ENCODE measurements around the gene GRIK2.
"Not testable (repeated sequence)": the region's sequence is repeated elsewhere in the genome, so short reads cannot be mapped to it uniquely, and the experiment has no call there.

GRIK2 gene

DNA sequence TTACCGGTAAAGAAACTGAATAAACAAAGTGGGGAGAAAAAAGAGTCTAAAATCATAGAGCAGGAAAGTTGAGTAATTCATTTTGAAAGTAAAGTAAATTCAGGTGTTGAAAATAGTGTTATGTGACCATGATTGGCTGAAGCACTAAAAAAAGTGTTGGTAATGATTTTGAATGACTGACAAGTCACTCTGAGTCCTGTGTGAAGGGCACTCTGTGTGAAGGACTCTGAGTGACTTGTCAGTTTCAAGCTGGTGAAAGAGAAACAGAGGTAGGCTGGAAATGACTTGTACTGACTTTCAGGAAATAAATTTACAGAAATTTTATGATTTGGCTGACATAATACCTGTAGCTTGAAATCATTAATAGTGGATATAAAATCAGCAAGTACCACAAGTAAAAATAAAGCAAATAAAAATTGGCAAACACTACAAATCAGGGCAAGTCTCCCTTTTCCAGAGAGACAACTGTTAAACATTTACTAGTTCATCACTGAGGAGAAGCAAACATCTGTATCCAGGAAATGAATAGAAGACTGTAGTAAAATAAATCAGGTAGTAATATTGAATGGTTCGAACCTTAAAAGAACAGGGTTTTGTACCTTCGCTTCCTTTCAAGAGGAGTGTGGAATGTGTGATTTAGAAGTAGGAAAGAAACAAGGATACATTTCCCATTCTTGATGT, 630.6 kb downstream of the GRIK2 start:
- no peak for TF ChIP-seq ZNF274 (IDR thresholded peaks at IDR 0.05; ENCODE audit: low read depth, low read length)
- no peak overlapping the region for H3K4me3 ChIP-seq (ENCODE audit: low read length)

DNA sequence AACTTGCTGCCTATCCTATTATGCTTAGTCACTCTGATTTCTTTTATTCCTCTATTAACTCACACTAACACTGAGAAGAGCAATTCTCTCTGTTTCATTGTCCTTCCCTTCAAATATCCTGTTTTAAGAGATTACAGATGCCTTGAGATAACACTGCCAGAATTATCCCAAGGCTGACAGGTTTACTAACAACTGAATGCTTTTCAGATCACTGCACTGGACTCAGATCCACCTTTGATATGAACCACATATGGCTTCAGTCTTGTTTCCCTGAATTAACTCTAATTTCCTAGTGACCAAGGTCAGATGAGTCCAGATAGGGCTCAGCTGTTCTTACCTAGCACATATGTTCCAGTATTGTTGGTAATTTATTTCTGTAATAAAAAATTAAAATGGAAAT, 633.1 kb downstream of the GRIK2 start:
- TF ChIP-seq ZNF274 (IDR thresholded peaks at IDR 0.05; ENCODE audit: low read depth, low read length) = no peak
- H3K4me3 ChIP-seq (ENCODE audit: low read length) = no peak overlapping the region

DNA sequence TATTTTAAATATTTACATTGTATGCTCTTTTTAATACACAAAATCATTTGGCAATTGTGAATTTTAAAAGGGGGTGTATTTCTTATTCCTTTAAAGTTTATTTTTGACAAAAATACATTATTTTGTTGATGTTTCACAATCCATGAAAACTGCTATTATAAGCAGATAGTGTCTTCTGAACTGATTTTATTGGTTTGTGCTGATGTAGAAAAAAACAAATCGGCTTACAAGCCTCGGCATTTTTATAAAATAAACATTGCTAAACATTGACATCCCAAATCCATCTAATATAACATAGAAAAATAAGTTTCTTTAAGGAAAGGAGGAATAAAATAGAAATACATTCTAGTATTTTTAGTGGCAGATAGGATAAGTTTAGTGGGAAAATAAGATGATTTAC, 634.7 kb downstream of the GRIK2 start:
- no peak for TF ChIP-seq ZNF274 (IDR thresholded peaks at IDR 0.05; ENCODE audit: low read depth, low read length)
- H3K4me3 ChIP-seq (ENCODE audit: low read length) = no peak overlapping the region

DNA sequence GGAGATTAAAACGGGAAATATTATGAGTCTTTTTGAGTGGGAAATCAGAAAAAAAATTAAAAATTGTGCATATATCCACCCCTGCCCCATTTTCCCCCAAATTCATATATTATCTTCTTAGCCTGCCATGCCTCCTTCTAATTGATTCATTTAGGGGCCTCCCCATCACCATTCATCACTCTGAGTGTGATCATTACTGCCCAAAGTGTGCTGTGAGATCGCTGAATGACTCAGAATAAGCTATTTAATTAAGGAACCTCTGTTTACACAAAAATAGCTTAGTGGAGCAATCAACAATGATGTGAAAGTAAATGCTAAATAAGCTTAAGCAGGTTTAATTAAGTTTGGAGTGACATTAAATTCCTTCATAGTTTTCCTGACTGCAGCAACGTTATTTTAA, 645.5 kb downstream of the GRIK2 start:
- TF ChIP-seq ZNF274 (IDR thresholded peaks at IDR 0.05; ENCODE audit: low read depth, low read length) = no peak
- H3K4me3 ChIP-seq (ENCODE audit: low read length) = no peak overlapping the region

DNA sequence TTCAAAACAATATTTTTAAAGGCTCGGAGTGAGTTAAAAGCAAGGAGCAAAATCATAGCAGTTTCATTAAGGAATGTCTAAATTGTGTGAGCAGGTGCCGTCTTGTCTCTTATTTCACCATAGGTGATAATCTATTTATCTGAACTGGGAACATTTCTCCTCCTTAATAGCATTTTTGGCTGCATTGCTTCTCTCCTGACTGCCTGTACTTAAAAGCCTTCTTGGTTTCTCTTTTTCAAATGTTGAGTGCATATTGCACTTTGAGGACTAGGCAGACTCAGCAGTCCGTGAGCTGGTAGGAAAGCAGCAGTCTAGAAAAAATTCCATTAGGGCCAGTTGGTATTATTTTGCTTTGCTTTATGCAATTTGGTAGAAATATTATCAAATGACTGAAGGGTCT, 645.9 kb downstream of the GRIK2 start:
- no peak overlapping the region for H3K4me3 ChIP-seq (ENCODE audit: low read length)
- no peak for TF ChIP-seq ZNF274 (IDR thresholded peaks at IDR 0.05; ENCODE audit: low read depth, low read length)

DNA sequence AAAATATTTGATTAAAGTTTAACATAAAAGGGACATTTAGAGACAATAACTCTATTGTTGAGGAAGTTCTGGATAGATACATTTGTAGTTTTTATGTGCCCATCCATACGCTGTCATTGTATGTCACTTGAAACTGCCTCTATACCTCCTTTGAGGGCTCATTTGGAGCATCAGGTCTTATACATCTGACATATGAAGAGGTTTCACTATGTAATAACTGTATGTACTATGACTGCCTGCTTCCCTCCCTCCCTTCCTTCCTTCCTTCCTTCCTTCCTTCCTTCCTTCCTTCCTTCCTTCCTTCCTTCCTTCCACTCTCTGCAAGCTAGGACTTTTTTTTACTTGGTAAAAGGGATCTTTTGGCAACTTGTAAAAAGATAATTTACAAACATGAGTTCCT, 657.5 kb downstream of the GRIK2 start:
- TF ChIP-seq ZNF274 (IDR thresholded peaks at IDR 0.05; ENCODE audit: low read depth, low read length) = no peak
- H3K4me3 ChIP-seq (ENCODE audit: low read length) = no peak overlapping the region

DNA sequence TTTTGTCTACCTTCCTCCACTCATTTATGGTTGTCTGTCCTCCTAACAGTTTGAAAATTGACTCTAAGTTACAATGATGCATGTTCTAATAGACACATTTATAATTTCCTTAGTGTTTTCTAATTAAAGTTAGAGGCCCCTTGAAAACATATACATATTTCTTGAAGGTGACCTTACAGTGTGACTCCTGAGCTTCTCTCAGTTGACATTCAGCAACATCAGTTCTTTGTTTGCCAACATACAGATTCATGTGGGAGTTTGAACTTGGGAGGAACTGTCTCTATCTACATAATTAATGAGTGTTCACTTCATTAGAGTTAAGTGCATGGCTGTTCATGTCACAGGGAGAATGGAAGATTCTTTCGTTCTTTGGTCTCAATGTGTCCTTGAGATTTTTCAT, 658.2 kb downstream of the GRIK2 start:
- TF ChIP-seq ZNF274 (IDR thresholded peaks at IDR 0.05; ENCODE audit: low read depth, low read length) = no peak
- H3K4me3 ChIP-seq (ENCODE audit: low read length) = no peak overlapping the region

DNA sequence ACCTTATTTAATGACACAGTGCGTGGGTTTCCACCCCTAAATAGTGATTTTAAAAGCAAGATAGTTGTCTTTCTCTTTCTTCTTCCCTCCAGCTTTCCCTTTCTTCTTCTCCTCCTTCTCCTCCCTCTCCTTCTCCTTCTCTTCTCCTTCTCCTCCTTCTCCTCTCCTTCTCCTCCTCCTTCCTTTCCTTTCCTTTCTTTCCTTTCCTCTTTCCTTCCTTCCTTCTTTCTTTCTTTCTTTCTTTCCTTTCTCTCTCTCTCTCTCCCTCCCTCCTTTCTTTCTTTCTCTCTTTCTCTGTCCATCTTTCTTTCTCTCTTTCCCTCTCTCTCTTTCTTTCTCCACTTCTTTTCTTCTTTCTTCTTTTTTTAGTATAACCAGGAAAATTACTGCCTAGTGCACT, 670.6 kb downstream of the GRIK2 start:
- TF ChIP-seq ZNF274 (IDR thresholded peaks at IDR 0.05; ENCODE audit: low read depth, low read length) = no peak
- H3K4me3 ChIP-seq (ENCODE audit: low read length) = no peak overlapping the region

DNA sequence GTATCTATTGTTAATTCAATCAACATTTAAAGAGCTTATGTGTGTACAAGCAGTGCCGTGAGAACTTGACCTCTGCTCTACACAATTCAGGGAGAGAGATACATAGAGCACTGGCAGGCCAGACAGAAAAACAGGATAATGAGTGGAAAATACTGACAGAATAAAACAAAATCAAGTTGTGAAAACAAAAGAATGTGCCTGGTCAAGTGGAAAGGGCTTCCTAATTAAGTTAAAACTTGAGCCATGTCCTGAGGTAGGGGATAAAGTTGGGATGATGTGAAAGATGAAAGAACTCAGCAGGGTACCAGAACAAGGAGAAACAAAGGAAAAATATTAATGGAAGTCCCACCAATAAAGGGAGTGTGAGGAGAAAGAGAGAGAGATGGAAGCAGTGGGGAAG, 672.8 kb downstream of the GRIK2 start:
- H3K4me3 ChIP-seq (ENCODE audit: low read length) = no peak overlapping the region
- no peak for TF ChIP-seq ZNF274 (IDR thresholded peaks at IDR 0.05; ENCODE audit: low read depth, low read length)

DNA sequence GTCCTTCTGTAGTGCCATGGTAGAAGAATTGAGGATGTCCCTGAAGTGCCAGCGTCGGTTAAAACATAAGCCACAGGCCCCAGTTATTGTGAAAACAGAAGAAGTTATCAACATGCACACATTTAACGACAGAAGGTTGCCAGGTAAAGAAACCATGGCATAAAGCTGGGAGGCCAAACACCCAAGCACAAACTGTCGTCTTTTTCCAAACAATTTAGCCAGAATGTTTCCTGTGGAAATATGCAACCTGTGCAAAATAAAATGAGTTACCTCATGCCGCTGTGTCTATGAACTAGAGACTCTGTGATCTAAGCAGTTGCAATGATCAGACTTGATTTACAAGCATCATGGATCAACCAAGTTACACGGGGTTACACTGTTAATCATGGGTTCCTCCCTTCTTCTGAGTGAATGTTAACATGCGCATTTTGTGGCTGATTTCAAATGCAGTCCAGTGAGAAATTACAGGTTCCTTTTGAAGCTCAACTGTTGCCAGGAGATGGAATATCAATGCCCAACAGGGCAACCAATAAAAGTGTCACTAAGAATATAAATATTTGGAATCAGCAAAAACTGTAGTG, 674.9 kb downstream of the GRIK2 start:
- H3K4me3 ChIP-seq (ENCODE audit: low read length) = no peak overlapping the region
- no peak for TF ChIP-seq ZNF274 (IDR thresholded peaks at IDR 0.05; ENCODE audit: low read depth, low read length)

DNA sequence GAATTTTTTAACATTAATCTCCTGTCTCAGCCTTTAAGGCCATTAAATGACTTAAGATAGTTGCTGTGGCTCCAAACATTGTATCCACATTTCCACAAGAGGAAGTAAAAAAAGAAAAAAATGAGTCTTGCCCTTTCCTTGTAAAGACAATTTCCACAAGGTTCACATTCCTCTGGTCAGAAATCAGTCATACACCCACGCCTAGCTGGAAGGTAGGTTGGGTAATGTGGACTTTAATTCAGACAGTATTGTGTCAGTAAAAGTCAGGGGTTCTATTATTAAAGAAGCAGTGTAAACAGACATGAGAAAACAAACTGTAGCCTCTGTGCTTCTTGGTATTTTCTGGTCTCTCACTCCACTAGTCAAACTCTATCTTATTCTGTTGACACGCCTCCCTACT, 682.0 kb downstream of the GRIK2 start:
- H3K4me3 ChIP-seq (ENCODE audit: low read length) = no peak overlapping the region
- TF ChIP-seq ZNF274 (IDR thresholded peaks at IDR 0.05; ENCODE audit: low read depth, low read length) = no peak

DNA sequence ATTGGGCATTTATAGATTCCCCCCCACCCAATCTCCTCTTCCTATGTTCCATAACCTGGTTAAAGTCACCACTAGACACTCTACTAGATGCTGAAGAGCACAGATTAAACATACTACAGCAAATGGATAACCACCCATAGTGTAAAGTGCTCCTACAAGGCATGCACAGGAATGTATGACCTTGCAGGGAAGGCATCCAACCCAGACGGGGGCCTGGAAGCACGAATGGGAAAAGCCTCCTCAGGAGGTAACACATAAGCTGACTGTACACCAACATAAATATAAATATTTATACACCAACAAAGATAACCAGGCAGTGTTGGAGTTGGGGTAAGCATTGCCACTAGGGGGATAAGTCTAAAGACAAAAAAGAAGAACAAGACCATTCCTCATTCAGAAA, 691.7 kb downstream of the GRIK2 start:
- TF ChIP-seq ZNF274 (IDR thresholded peaks at IDR 0.05; ENCODE audit: low read depth, low read length) = no peak
- no peak overlapping the region for H3K4me3 ChIP-seq (ENCODE audit: low read length)

DNA sequence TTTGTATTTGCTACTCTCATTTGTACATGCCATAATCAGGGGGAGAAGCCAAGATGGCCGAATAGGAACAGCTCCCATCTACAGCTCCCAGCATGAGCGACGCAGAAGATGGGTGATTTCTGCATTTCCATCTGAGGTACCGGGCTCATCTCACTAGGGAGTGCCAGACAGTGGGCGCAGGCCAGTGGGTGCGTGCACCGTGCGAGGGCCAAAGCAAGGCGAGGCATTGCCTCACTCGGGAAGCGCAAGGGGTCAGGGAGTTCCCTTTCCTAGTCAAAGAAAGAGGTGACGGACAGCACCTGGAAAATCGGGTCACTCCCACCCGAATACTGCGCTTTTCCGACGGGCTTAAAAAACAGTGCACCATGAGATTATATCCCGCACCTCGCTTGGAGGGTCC, 694.7 kb downstream of the GRIK2 start:
- not testable (repeated sequence) for H3K4me3 ChIP-seq (ENCODE audit: low read length)

DNA sequence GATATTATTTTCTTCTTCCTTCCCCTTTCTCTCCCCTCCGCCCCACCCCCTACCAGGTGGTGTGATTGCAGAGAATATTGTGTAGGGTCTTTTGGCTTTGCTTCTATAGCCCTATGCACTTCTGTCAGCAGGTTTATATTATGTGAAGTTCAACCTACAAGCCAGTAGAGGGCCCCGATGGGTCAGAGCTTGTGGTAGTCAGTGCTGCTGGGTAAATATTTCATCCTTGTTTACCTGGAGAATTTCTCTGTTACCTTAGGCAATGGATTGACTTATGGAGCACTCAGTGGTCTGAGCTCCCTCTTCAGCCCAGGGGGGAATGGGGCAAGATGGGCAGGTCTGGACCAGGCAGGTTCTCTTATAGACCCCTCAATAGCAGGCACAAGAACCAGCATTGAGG, 720.9 kb downstream of the GRIK2 start:
- no peak overlapping the region for H3K4me3 ChIP-seq (ENCODE audit: low read length)
- no peak for TF ChIP-seq ZNF274 (IDR thresholded peaks at IDR 0.05; ENCODE audit: low read depth, low read length)

DNA sequence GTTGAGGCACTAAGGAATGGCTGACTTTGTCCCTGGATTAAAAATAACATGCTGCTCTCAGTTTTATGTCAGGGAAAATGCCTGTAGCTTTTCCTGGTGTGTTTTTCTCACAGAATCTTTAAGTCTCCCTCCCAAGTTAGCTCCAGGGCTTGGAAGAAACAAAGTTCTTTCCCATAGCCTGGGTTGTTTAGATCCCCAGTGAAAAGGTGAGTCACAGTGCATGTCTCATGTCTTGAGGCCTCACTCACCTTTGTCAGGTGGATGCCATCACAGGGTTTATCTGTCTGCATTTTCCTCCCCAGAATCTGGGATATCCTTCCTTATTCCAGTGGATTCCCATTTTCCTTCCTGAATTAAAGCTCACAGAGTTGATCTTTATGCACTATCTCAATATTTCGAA, 722.4 kb downstream of the GRIK2 start:
- TF ChIP-seq ZNF274 (IDR thresholded peaks at IDR 0.05; ENCODE audit: low read depth, low read length) = no peak
- no peak overlapping the region for H3K4me3 ChIP-seq (ENCODE audit: low read length)

DNA sequence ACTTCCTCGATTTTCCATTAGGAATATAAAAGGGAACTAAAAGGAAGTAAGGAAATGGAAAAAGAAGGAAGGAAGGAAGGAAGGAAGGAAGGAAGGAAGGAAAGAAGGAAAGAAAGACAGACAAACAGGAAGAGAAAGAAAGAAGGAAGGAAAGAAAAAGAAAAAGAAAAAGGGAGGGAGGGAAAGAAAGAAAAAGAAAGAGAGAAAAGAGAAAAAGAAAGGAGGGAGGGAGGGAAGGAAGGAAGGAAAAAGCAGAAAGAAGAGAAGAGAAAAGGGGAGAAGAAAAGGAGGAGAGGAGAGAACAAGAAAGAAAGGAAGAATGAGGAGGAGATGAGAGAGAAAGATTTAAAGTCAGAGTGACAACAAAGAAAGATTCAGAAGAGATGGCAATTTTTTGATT, 724.5 kb downstream of the GRIK2 start:
- no peak for TF ChIP-seq ZNF274 (IDR thresholded peaks at IDR 0.05; ENCODE audit: low read depth, low read length)
- no peak overlapping the region for H3K4me3 ChIP-seq (ENCODE audit: low read length)
